ENCODE results near the gene RAB20. TPM values are rescaled to one million over a fixed set of nuclear protein-coding genes. Genes with fewer than 3 reads are reported as not detected.

Gene RAB20
- total RNA-seq, 1 experiment from 2014 or later: 0.88 TPM

GRCh38 chr13:110523838-110524540, 37.5 kb downstream of the RAB20 start:
- CTCF ChIA-PET: no interaction called here
- BruUV-seq (replicated peaks): no TSS peak
- intact Hi-C loops (cut with micrococcal nuclease; ENCODE audit: unreplicated experiment): no loop called here
- Histone ChIP-seq H3K27ac (ENCODE audit: low read depth, low read length, poor library complexity, severe bottlenecking) (no peak overlapping the region), H3K4me1 (ENCODE audit: insufficient read depth, low read length, poor library complexity, severe bottlenecking) (no peaks in the 10 kb centered on the region), H3K4me3 (ENCODE audit: low read depth, low read length, poor library complexity, severe bottlenecking) (no peak overlapping the region), H3K9me3 (ENCODE audit: low read depth, low read length, poor library complexity, severe bottlenecking) (no peaks in the 10 kb centered on the region), H3K27me3 (replicated peaks; ENCODE audit: insufficient read depth, low read depth, low read length, poor library complexity) (no peaks in the 10 kb centered on the region), H3K36me3 (ENCODE audit: insufficient read depth, low read length, poor library complexity, severe bottlenecking) (no peaks in the 10 kb centered on the region)
- POLR2A ChIA-PET (ENCODE audit: low non-redundant PET): no interaction called here
- no peak for DNase-seq (ENCODE audit: low spot score)
- TF ChIP-seq, protein P1, sequence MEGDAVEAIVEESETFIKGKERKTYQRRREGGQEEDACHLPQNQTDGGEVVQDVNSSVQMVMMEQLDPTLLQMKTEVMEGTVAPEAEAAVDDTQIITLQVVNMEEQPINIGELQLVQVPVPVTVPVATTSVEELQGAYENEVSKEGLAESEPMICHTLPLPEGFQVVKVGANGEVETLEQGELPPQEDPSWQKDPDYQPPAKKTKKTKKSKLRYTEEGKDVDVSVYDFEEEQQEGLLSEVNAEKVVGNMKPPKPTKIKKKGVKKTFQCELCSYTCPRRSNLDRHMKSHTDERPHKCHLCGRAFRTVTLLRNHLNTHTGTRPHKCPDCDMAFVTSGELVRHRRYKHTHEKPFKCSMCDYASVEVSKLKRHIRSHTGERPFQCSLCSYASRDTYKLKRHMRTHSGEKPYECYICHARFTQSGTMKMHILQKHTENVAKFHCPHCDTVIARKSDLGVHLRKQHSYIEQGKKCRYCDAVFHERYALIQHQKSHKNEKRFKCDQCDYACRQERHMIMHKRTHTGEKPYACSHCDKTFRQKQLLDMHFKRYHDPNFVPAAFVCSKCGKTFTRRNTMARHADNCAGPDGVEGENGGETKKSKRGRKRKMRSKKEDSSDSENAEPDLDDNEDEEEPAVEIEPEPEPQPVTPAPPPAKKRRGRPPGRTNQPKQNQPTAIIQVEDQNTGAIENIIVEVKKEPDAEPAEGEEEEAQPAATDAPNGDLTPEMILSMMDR (conservative IDR thresholded peaks at IDR 0.05; ENCODE audit: low read depth, low read length): no peak
- TF ChIP-seq EZH2 (IDR thresholded peaks at IDR 0.05; ENCODE audit: borderline replicate concordance, low read depth, low read length, poor library complexity, severe bottlenecking): no peak

GRCh38 chr13:110523180-110523579, 38.3 kb downstream of the RAB20 start:
- intact Hi-C loops (cut with micrococcal nuclease; ENCODE audit: unreplicated experiment): no loop called here
- POLR2A ChIA-PET (ENCODE audit: low non-redundant PET): no interaction called here
- no peaks in the 10 kb centered on the region for H3K9me3 ChIP-seq (ENCODE audit: low read depth, low read length, poor library complexity, severe bottlenecking)
- no peaks in the 10 kb centered on the region for H3K27me3 ChIP-seq (replicated peaks; ENCODE audit: insufficient read depth, low read depth, low read length, poor library complexity)
- no peak for TF ChIP-seq EZH2 (IDR thresholded peaks at IDR 0.05; ENCODE audit: borderline replicate concordance, low read depth, low read length, poor library complexity, severe bottlenecking)
- TF ChIP-seq, protein P1 (conservative IDR thresholded peaks at IDR 0.05; ENCODE audit: low read depth, low read length): no peak
- CTCF ChIA-PET: no interaction called here
- no peak for DNase-seq (ENCODE audit: low spot score)
- H3K4me3 ChIP-seq (ENCODE audit: low read depth, low read length, poor library complexity, severe bottlenecking): no peak overlapping the region
- H3K27ac ChIP-seq (ENCODE audit: low read depth, low read length, poor library complexity, severe bottlenecking): no peak overlapping the region
- H3K36me3 ChIP-seq (ENCODE audit: insufficient read depth, low read length, poor library complexity, severe bottlenecking): no peaks in the 10 kb centered on the region
- no peaks in the 10 kb centered on the region for H3K4me1 ChIP-seq (ENCODE audit: insufficient read depth, low read length, poor library complexity, severe bottlenecking)
- no TSS peak for BruUV-seq (replicated peaks)

GRCh38 chr13:110522721-110523120, 38.8 kb downstream of the RAB20 start:
- ChIA-PET POLR2A (ENCODE audit: low non-redundant PET) (no interaction called here), CTCF (no interaction called here)
- Histone ChIP-seq H3K36me3 (ENCODE audit: insufficient read depth, low read length, poor library complexity, severe bottlenecking) (no peaks in the 10 kb centered on the region), H3K9me3 (ENCODE audit: low read depth, low read length, poor library complexity, severe bottlenecking) (no peaks in the 10 kb centered on the region), H3K27ac (ENCODE audit: low read depth, low read length, poor library complexity, severe bottlenecking) (no peak overlapping the region), H3K4me1 (ENCODE audit: insufficient read depth, low read length, poor library complexity, severe bottlenecking) (no peaks in the 10 kb centered on the region), H3K27me3 (replicated peaks; ENCODE audit: insufficient read depth, low read depth, low read length, poor library complexity) (no peaks in the 10 kb centered on the region), H3K4me3 (ENCODE audit: low read depth, low read length, poor library complexity, severe bottlenecking) (no peak overlapping the region)
- TF ChIP-seq, protein P1 (conservative IDR thresholded peaks at IDR 0.05; ENCODE audit: low read depth, low read length): no peak
- TF ChIP-seq EZH2 (IDR thresholded peaks at IDR 0.05; ENCODE audit: borderline replicate concordance, low read depth, low read length, poor library complexity, severe bottlenecking): no peak
- DNase-seq (ENCODE audit: low spot score): no peak
- BruUV-seq (replicated peaks): no TSS peak
- intact Hi-C loops (cut with micrococcal nuclease; ENCODE audit: unreplicated experiment): no loop called here
